Fibroblast of the conjunctiva (primary cell): ENCODE results near the gene MAJIN.

Experiments used
- DNase-seq: peaks from one replicate; pipeline ENCODE4 v3.0.0-alpha.2; 2010; ENCODE audit warnings: low read depth

The MAJIN gene

GRCh38 chr11:64911689-64912088 lies 60.2 kb downstream of the MAJIN start:
- no peak for DNase-seq

- no peak for DNase-seq
These were observed 60.8 kb downstream of the MAJIN start for GRCh38 chr11:64911142-64911541.

GRCh38 chr11:64910451-64911093 lies 61.3 kb downstream of the MAJIN start:
- no peak for DNase-seq

GRCh38 chr11:64909653-64910343 lies 62.1 kb downstream of the MAJIN start:
- DNase-seq = no peak

GRCh38 chr11:64908766-64909165 lies 63.1 kb downstream of the MAJIN start:
- DNase-seq = no peak

GRCh38 chr11:64906314-64906635 lies 65.6 kb downstream of the MAJIN start:
- no peak for DNase-seq

GRCh38 chr11:64905516-64906313 lies 66.2 kb downstream of the MAJIN start:
- no peak for DNase-seq

- no peak for DNase-seq
These were observed 68.5 kb downstream of the MAJIN start for GRCh38 chr11:64903291-64903833.

- DNase-seq = no peak
These were observed 69.6 kb downstream of the MAJIN start for GRCh38 chr11:64902102-64902900.

GRCh38 chr11:64900774-64901173 lies 71.1 kb downstream of the MAJIN start:
- no peak for DNase-seq

GRCh38 chr11:64900263-64900678 lies 71.6 kb downstream of the MAJIN start:
- no peak for DNase-seq

- no peak for DNase-seq
These were observed 73.4 kb downstream of the MAJIN start for GRCh38 chr11:64898541-64898940.

- DNase-seq = no peak
These were observed 73.8 kb downstream of the MAJIN start for GRCh38 chr11:64898076-64898445.

- no peak for DNase-seq
These were observed 74.4 kb downstream of the MAJIN start for GRCh38 chr11:64897381-64898075.

- DNase-seq = no peak
These were observed 75.4 kb downstream of the MAJIN start for GRCh38 chr11:64896448-64897022.

- DNase-seq = no peak
These were observed 77.0 kb downstream of the MAJIN start for GRCh38 chr11:64894812-64895452.

GRCh38 chr11:64894070-64894811 lies 77.7 kb downstream of the MAJIN start:
- no peak for DNase-seq

GRCh38 chr11:64893194-64894069 lies 78.5 kb downstream of the MAJIN start:
- no peak for DNase-seq

GRCh38 chr11:64892838-64893193 lies 79.1 kb downstream of the MAJIN start:
- no peak for DNase-seq
